IMR-90 (cell line): ENCODE results near the gene GNG2. TPM values are rescaled to one million over a fixed set of nuclear protein-coding genes. Genes with fewer than 3 reads are reported as not detected.

Source experiments
- ATAC-seq: fragments of 200-7000 bp; cut with Tn5 transposase; 2 replicates; pipeline ENCODE4 v1.9.1; 2020; ENCODE audit warnings: low read depth, mild to moderate bottlenecking, moderate library complexity
- Bru-seq: library from RNA; stranded (reverse); fragments of 400-500 nt; gene quantifications from one replicate; lab custom pipeline; 2021; lab: Mats Ljungman, UMichigan
- BruChase-seq, 2 experiments: library from RNA; stranded (reverse); fragments of 400-500 nt; gene quantifications; one replicate each; lab custom pipeline; 2021; lab: Mats Ljungman, UMichigan
- BruUV-seq: library from RNA; stranded (reverse); fragments of 400-500 nt; replicated peaks from 2 replicates; lab custom pipeline; 2021; lab: Mats Ljungman, UMichigan
- CTCF ChIA-PET: fragments of 300-600 bp; formaldehyde crosslinking; extraction: SDS; loops from one replicate; lab custom pipeline; 2021; ENCODE audit warnings: antibody characterized with exemption; lab: Yijun Ruan, JAX
- POLR2A ChIA-PET: fragments of 300-600 bp; sonication (Branson Sonifier 250); formaldehyde crosslinking; loops from one replicate; lab custom pipeline; 2022; ENCODE audit warnings: antibody characterized with exemption; ENCODE audit not compliant: unreplicated experiment; lab: Charles Lee
- DNase-seq: peaks from one replicate; pipeline ENCODE4 v3.0.0; 2013
- H2AFZ ChIP-seq: replicated peaks from 2 replicates; pipeline ENCODE3; 2013; ENCODE audit warnings: low read length, mild to moderate bottlenecking; ENCODE audit not compliant: poor library complexity
- H2AK5ac ChIP-seq: 2 replicates; pipeline ENCODE4 v1.6.1; 2013; ENCODE audit warnings: low read depth, low read length, inconsistent platforms
- H2AK9ac ChIP-seq: replicated peaks from 2 replicates; pipeline ENCODE3; 2013; ENCODE audit warnings: mild to moderate bottlenecking, low read depth, low read length, moderate library complexity; ENCODE audit not compliant: poor library complexity
- H2BK120ac ChIP-seq: 2 replicates; pipeline ENCODE4 v1.6.1; 2013; ENCODE audit warnings: low read depth, low read length, inconsistent platforms
- H2BK15ac ChIP-seq: 3 replicates; pipeline ENCODE4 v1.6.1; 2013; ENCODE audit warnings: low read depth, low read length, inconsistent platforms
- H2BK20ac ChIP-seq: 2 replicates; pipeline ENCODE4 v1.6.1; 2013; ENCODE audit warnings: low read depth, mild to moderate bottlenecking, inconsistent platforms, low read length, moderate library complexity
- H2BK5ac ChIP-seq: 2 replicates; pipeline ENCODE4 v1.6.1; 2013; ENCODE audit warnings: mild to moderate bottlenecking, low read depth, low read length, inconsistent platforms; ENCODE audit not compliant: poor library complexity, severe bottlenecking
- H3K14ac ChIP-seq: replicated peaks from 2 replicates; pipeline ENCODE4 v1.6.1; 2013; ENCODE audit warnings: low read depth, low read length, inconsistent platforms
- H3K18ac ChIP-seq: 2 replicates; pipeline ENCODE4 v1.6.1; 2013; ENCODE audit warnings: low read depth, low read length, control low read depth
- H3K23ac ChIP-seq: 2 replicates; pipeline ENCODE4 v1.6.1; 2013; ENCODE audit warnings: low read depth, low read length, inconsistent platforms
- H3K27ac ChIP-seq: 2 replicates; pipeline ENCODE4 v1.5.1; 2013; ENCODE audit warnings: mild to moderate bottlenecking, control low read depth, low read length; ENCODE audit not compliant: insufficient read depth
- H3K27me3 ChIP-seq: 2 replicates; pipeline ENCODE4 v1.6.1; 2013; ENCODE audit warnings: low read length; ENCODE audit not compliant: control insufficient read depth, insufficient read depth
- H3K36me3 ChIP-seq: 2 replicates; pipeline ENCODE4 v1.6.1; 2013; ENCODE audit warnings: low read length, mixed read lengths; ENCODE audit not compliant: control insufficient read depth, insufficient read depth
- H3K4ac ChIP-seq: 2 replicates; pipeline ENCODE4 v1.6.1; 2013; ENCODE audit warnings: low read depth, low read length, inconsistent platforms
- H3K4me1 ChIP-seq: 2 replicates; pipeline ENCODE4 v1.6.1; 2013; ENCODE audit warnings: low read length, mixed read lengths; ENCODE audit not compliant: control insufficient read depth, insufficient read depth
- H3K4me2 ChIP-seq: 2 replicates; pipeline ENCODE4 v1.6.1; 2013; ENCODE audit warnings: low read depth, mild to moderate bottlenecking, control low read depth, low read length, moderate library complexity
- H3K4me3 ChIP-seq: 2 replicates; pipeline ENCODE4 v1.5.1; 2013; ENCODE audit warnings: low read depth, mild to moderate bottlenecking, control low read depth, low read length, moderate library complexity; ENCODE audit not compliant: insufficient read depth
- H3K56ac ChIP-seq: 2 replicates; pipeline ENCODE4 v1.6.1; 2013; ENCODE audit warnings: low read length, inconsistent platforms; ENCODE audit not compliant: insufficient read depth; ENCODE audit errors: extremely low read depth
- H3K79me1 ChIP-seq, 2 experiments: 2 replicates each; pipeline ENCODE4 v1.6.1; 2013; ENCODE audit warnings: low read length in 2 of 2, inconsistent platforms in 1 of 2, low read depth in 1 of 2
- H3K9ac ChIP-seq: 2 replicates; pipeline ENCODE4 v1.6.1; 2013; ENCODE audit warnings: low read depth, low read length, control low read depth
- H3K9me1 ChIP-seq: 2 replicates; pipeline ENCODE4 v1.6.1; 2013; ENCODE audit warnings: low read length, inconsistent platforms; ENCODE audit not compliant: insufficient read depth
- H3K9me3 ChIP-seq: 2 replicates; pipeline ENCODE4 v1.6.1; 2013; ENCODE audit warnings: low read length; ENCODE audit not compliant: control insufficient read depth, insufficient read depth
- H4K20me1 ChIP-seq: 2 replicates; pipeline ENCODE4 v1.6.1; 2013; ENCODE audit warnings: low read length, inconsistent platforms; ENCODE audit not compliant: insufficient read depth
- H4K5ac ChIP-seq: 2 replicates; pipeline ENCODE4 v1.6.1; 2013; ENCODE audit warnings: mild to moderate bottlenecking, low read depth, low read length, control low read depth
- H4K8ac ChIP-seq, 2 experiments: 2 replicates each; pipeline ENCODE4 v1.6.1; 2013; ENCODE audit warnings: low read depth in 2 of 2, low read length in 2 of 2, control low read depth in 1 of 2, inconsistent platforms in 1 of 2
- H4K91ac ChIP-seq: 2 replicates; pipeline ENCODE4 v1.6.1; 2013; ENCODE audit warnings: low read depth, low read length, inconsistent platforms; ENCODE audit not compliant: insufficient read depth
- BHLHE40 ChIP-seq: fragments of 150-350 bp; IDR thresholded peaks from 2 replicates; pipeline ENCODE4 v1.6.1; 2016; ENCODE audit warnings: mild to moderate bottlenecking, low read depth, low read length
- CEBPB ChIP-seq: IDR thresholded peaks from 2 replicates; pipeline ENCODE4 v1.6.1; 2012; ENCODE audit warnings: low read depth, low read length, improper control_type of control experiment
- CHD1 ChIP-seq: IDR thresholded peaks from 2 replicates; pipeline ENCODE4 v1.6.1; 2012; ENCODE audit warnings: low read depth, low read length, improper control_type of control experiment
- FOS ChIP-seq: fragments of 150-350 bp; IDR thresholded peaks from 2 replicates; pipeline ENCODE4 v1.6.1; 2016; ENCODE audit warnings: low read depth, low read length
- MAFK ChIP-seq: IDR thresholded peaks from 2 replicates; pipeline ENCODE4 v1.6.1; 2012; ENCODE audit warnings: low read depth, low read length, improper control_type of control experiment
- MAZ ChIP-seq: IDR thresholded peaks from 2 replicates; pipeline ENCODE4 v1.6.1; 2012; ENCODE audit warnings: low read depth, mild to moderate bottlenecking, low read length, improper control_type of control experiment, moderate library complexity, borderline replicate concordance
- MXI1 ChIP-seq: IDR thresholded peaks from 2 replicates; pipeline ENCODE4 v1.6.1; 2012; ENCODE audit warnings: low read depth, mild to moderate bottlenecking, low read length, moderate library complexity, borderline replicate concordance
- RAD21 ChIP-seq: IDR thresholded peaks from 2 replicates; pipeline ENCODE4 v1.6.1; 2012; ENCODE audit warnings: low read length, improper control_type of control experiment
- RCOR1 ChIP-seq: IDR thresholded peaks from 2 replicates; pipeline ENCODE4 v1.6.1; 2012; ENCODE audit warnings: mild to moderate bottlenecking, low read length, improper control_type of control experiment; ENCODE audit not compliant: insufficient replicate concordance
- SMC3 ChIP-seq: fragments of 150-350 bp; IDR thresholded peaks from 2 replicates; pipeline ENCODE4 v1.6.1; 2016; ENCODE audit warnings: low read depth, mild to moderate bottlenecking, antibody characterized with exemption, low read length, moderate library complexity
- WGBS, 2 experiments: methylation state at CpG; one replicate each; pipeline versions ENCODE4 v1.1.5 to v1.1.7; 2013; ENCODE audit warnings: missing lambda C conversion rate in 2 of 2; ENCODE audit not compliant: insufficient read length in 1 of 2; ENCODE audit errors: extremely low coverage in 2 of 2; 5-methylcytosine and 5-hydroxymethylcytosine counted together
- dilution Hi-C: fragments of 300-500 bp; cut with HindIII; formaldehyde crosslinking; loops from one replicate; pipeline ENCODE4 v1.14.3; 2018; ENCODE audit warnings: low sequenced_read_pairs; ENCODE audit not compliant: unreplicated experiment
- in situ Hi-C: fragments of 300-500 bp; cut with MboI; formaldehyde crosslinking; loops from 3 replicates; pipeline ENCODE4 v1.14.3; 2019; ENCODE audit warnings: low sequenced_read_pairs, inconsistent platforms, mixed read lengths
- intact Hi-C: fragments of 100-400 bp; cut with micrococcal nuclease; formaldehyde crosslinking; loops from 2 replicates; pipeline ENCODE4 v1.10.0; 2022
- long read RNA-seq: library from polyadenylated mRNA; unstranded; transcript quantifications from one replicate; pipeline ENCODE4 v2.0.0, GENCODE V29; 2021; ENCODE audit not compliant: unreplicated experiment
- polyA plus RNA-seq, 3 experiments: library from polyadenylated mRNA; depleted of rRNA; stranded (reverse); fragments of >200 nt; gene quantifications; 2 replicates each; pipeline ENCODE4 v1.2.3, GENCODE V29; 2012; ENCODE audit warnings: low replicate concordance in 1 of 3
- total RNA-seq: library from RNA; depleted of rRNA; stranded (reverse); fragments of >200 nt; gene quantifications from 2 replicates; pipeline ENCODE4 v1.2.3, GENCODE V29; 2012; rRNA removed
- TF ChIP-seq, protein P1 (sequence below): fragments of 150-350 bp; IDR thresholded peaks from 2 replicates; pipeline ENCODE4 v1.6.1; 2016; ENCODE audit warnings: low read depth, mild to moderate bottlenecking, low read length, moderate library complexity, borderline replicate concordance
- TF ChIP-seq, protein P2 (sequence below): conservative IDR thresholded peaks from 2 replicates; pipeline ENCODE4 v1.5.1; 2012; ENCODE audit warnings: mild to moderate bottlenecking, low read depth, low read length, improper control_type of control experiment

Gene GNG2
- 13.1 and 18.6 TPM in 2 replicates for total RNA-seq
- 13.5 and 14.6 TPM in 2 replicates for polyA plus RNA-seq (2012; rRNA removed)
- 4.8 and 7.4 TPM in 2 replicates for polyA plus RNA-seq (2012; cell fraction: cytosol; rRNA removed)
- 1.1 and 6.2 TPM in 2 replicates for polyA plus RNA-seq (2012; cell fraction: nucleus; rRNA removed; ENCODE audit: low replicate concordance)
- Bru-seq, nascent RNA, result percentile 57 among the genes with signal in this experiment
- BruChase-seq, experiment 1, labeled RNA remaining after a 6-hour chase, result percentile 47 among the genes with signal in this experiment
- percentile 44 among the genes with signal in this experiment for BruChase-seq, experiment 2, labeled RNA remaining after a 2-hour chase
- long read RNA-seq, transcript GNG2-213 (4 exons, 2,125 nt), result major isoform, 12 of 24 reads
- long read RNA-seq, partial matches to known transcripts, result 1 of 24 reads
- long read RNA-seq, other reads (novel, unspliced or antisense), result 11 of 24 reads

DNA sequence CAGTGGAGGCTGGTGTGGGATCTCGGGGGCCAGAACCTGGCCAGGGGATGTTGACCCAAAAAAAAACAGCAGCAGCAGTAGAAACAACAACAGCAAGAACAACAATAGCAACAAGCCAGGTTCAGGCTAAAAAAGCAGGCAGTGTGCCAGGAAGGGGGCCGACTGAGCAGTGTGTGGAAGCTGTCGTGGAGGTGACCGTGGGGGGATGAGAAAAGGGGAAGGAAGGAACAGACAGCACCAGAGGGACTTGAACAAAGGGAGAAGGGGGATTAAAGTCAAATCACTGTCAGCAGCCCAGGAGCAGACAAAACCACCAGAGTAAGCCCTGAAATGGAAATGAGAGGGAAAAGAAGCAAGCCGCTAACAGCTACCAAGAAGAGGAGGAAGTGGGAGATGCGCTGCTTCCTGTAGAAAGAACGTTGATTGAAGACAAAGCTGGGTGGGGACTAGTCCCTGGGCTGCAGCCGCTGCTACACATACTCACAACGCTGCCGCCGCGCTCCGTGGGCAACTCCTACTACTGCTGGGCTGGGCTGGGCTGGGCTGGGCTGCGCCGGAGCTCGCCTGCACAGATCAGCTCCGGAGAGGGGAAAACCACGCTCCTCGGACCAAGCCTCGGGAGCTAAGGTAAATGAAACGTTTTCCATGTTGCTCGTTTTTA is at the start of gene GNG2:
TSS of gene GNG2 (plus strand) at position 449 of the 661 bp plus-strand sequence. CDS start 90,067 bp downstream, outside the sequence.
- Histone ChIP-seq H3K27ac (peak within 1 kb of the TSS; percentile 66), H3K4me2 (peak within 1 kb of the TSS; percentile 100), H2BK15ac (peak within 1 kb of the TSS; percentile 48), H3K9me1 (peaks cover 3% of the 10 kb centered on the region), H3K79me1 (peaks cover 18 to 32% of the 10 kb centered on the region in 2 experiments; a peak in 3 of 4 replicates), H4K20me1 (no peaks in the 10 kb centered on the region), H3K14ac (peak within 1 kb of the TSS; percentile 90), H3K36me3 (no peaks in the 10 kb centered on the region), H3K27me3 (no peaks in the 10 kb centered on the region), H3K9me3 (no peaks in the 10 kb centered on the region; the same call in 1 of the 2 replicates), H2BK120ac (peak within 1 kb of the TSS; percentile 94), H3K4me3 (peak within 1 kb of the TSS; percentile 63), H3K18ac (peak within 1 kb of the TSS; percentile 70), H2AFZ (peak within 1 kb of the TSS; percentile 91), H2AK9ac (peak within 1 kb of the TSS; percentile 78), H2AK5ac (peak within 1 kb of the TSS; percentile 88), H4K91ac (peak within 1 kb of the TSS; percentile 84), H3K9ac (peak within 1 kb of the TSS; percentile 84), H2BK5ac (peak within 1 kb of the TSS; percentile 71), H3K4ac (peak within 1 kb of the TSS; percentile 91), H3K23ac (peak within 1 kb of the TSS; percentile 92), H2BK20ac (peak within 1 kb of the TSS; percentile 88), H3K56ac (peak within 1 kb of the TSS; percentile 88), H3K4me1 (peaks cover 25% of the 10 kb centered on the region), H4K5ac (peak within 1 kb of the TSS; percentile 80), H4K8ac (peak within 1 kb of the TSS; percentile 74 to 89)
- no TSS peak for BruUV-seq
- CTCF ChIA-PET, result interaction anchor here (0.8 to 1.4 kb wide), 2 partner anchors 84 to 118 kb away, joined by 3 to 6 read pairs; no protein-coding TSS in a partner anchor
- dilution Hi-C loops (no loop called here), intact Hi-C loops (loop anchor here (2.0 kb wide), 1 partner anchor 119 kb away; no protein-coding TSS in a partner anchor), in situ Hi-C loops (no loop called here)
- POLR2A ChIA-PET, result interaction anchor here (0.6 to 1.3 kb wide), 2 partner anchors 13 to 93 kb away, joined by 3 to 16 read pairs; no protein-coding TSS in a partner anchor
- ATAC-seq (peak; percentile 97), DNase-seq (peak; percentile 75)
- 4% methylated on average over 4 of the region's 22 CpGs; no CpG with 5 or more reads in 1 of the 2 experiments for WGBS, 2 experiments
- TF ChIP-seq MAZ (no peak), SMC3 (no peak), RAD21 (no peak), MAFK (no peak), CHD1 (no peak), BHLHE40 (no peak), RCOR1 (no peak), FOS (no peak), MXI1 (no peak), CEBPB (no peak)
- TF ChIP-seq, protein P1, sequence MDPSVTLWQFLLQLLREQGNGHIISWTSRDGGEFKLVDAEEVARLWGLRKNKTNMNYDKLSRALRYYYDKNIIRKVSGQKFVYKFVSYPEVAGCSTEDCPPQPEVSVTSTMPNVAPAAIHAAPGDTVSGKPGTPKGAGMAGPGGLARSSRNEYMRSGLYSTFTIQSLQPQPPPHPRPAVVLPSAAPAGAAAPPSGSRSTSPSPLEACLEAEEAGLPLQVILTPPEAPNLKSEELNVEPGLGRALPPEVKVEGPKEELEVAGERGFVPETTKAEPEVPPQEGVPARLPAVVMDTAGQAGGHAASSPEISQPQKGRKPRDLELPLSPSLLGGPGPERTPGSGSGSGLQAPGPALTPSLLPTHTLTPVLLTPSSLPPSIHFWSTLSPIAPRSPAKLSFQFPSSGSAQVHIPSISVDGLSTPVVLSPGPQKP, result no peak
- TF ChIP-seq, protein P2, sequence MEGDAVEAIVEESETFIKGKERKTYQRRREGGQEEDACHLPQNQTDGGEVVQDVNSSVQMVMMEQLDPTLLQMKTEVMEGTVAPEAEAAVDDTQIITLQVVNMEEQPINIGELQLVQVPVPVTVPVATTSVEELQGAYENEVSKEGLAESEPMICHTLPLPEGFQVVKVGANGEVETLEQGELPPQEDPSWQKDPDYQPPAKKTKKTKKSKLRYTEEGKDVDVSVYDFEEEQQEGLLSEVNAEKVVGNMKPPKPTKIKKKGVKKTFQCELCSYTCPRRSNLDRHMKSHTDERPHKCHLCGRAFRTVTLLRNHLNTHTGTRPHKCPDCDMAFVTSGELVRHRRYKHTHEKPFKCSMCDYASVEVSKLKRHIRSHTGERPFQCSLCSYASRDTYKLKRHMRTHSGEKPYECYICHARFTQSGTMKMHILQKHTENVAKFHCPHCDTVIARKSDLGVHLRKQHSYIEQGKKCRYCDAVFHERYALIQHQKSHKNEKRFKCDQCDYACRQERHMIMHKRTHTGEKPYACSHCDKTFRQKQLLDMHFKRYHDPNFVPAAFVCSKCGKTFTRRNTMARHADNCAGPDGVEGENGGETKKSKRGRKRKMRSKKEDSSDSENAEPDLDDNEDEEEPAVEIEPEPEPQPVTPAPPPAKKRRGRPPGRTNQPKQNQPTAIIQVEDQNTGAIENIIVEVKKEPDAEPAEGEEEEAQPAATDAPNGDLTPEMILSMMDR, result no peak
